ENCODE measurements around the gene HSD17B3. TPM values are rescaled to one million over a fixed set of nuclear protein-coding genes. Genes with fewer than 3 reads are reported as not detected.
"Not testable (repeated sequence)": the region's sequence is repeated elsewhere in the genome, so short reads cannot be mapped to it uniquely, and the experiment has no call there.

The HSD17B3 gene
- total RNA-seq, 1 donor = not detected

GRCh38 chr9:96309850-96310249, 7.9 kb upstream of the HSD17B3 start:
- no peak for DNase-seq (ENCODE audit: low read depth in 2 of 3, low spot score in 2 of 3)

GRCh38 chr9:96306958-96307357, 5.0 kb upstream of the HSD17B3 start:
- DNase-seq (ENCODE audit: low read depth in 2 of 3, low spot score in 2 of 3) = not testable (repeated sequence)

GRCh38 chr9:96305171-96305570, 3.2 kb upstream of the HSD17B3 start:
- DNase-seq (ENCODE audit: low read depth in 2 of 3, low spot score in 2 of 3) = no peak

GRCh38 chr9:96304230-96304629, 2.3 kb upstream of the HSD17B3 start:
- DNase-seq (ENCODE audit: low read depth in 2 of 3, low spot score in 2 of 3) = no peak

GRCh38 chr9:96299823-96300222, 2.2 kb downstream of the HSD17B3 start:
- no peak for DNase-seq (ENCODE audit: low read depth in 2 of 3, low spot score in 2 of 3)

GRCh38 chr9:96294159-96294545, 7.8 kb downstream of the HSD17B3 start:
- no peak for DNase-seq (ENCODE audit: low read depth in 2 of 3, low spot score in 2 of 3)

GRCh38 chr9:96293498-96294158, 8.3 kb downstream of the HSD17B3 start:
- DNase-seq (ENCODE audit: low read depth in 2 of 3, low spot score in 2 of 3) = no peak

- no peak for DNase-seq (ENCODE audit: low read depth in 2 of 3, low spot score in 2 of 3)
Observed at GRCh38 chr9:96289392-96289791, 12.6 kb downstream of the HSD17B3 start.

- no peak for DNase-seq (ENCODE audit: low read depth in 2 of 3, low spot score in 2 of 3)
Observed at GRCh38 chr9:96281641-96282040, 20.3 kb downstream of the HSD17B3 start.

- no peak for DNase-seq (ENCODE audit: low read depth in 2 of 3, low spot score in 2 of 3)
Observed at GRCh38 chr9:96279932-96280331, 22.0 kb downstream of the HSD17B3 start.

GRCh38 chr9:96274939-96275338, 27.0 kb downstream of the HSD17B3 start:
- DNase-seq (ENCODE audit: low read depth in 2 of 3, low spot score in 2 of 3) = no peak

GRCh38 chr9:96270236-96270744, 31.7 kb downstream of the HSD17B3 start:
- DNase-seq (ENCODE audit: low read depth in 2 of 3, low spot score in 2 of 3) = no peak

- DNase-seq (ENCODE audit: low read depth in 2 of 3, low spot score in 2 of 3) = no peak
Observed at GRCh38 chr9:96258967-96259366, 43.0 kb downstream of the HSD17B3 start.

- DNase-seq (ENCODE audit: low read depth in 2 of 3, low spot score in 2 of 3) = no peak
Observed at GRCh38 chr9:96256800-96257199, 45.2 kb downstream of the HSD17B3 start.

- no peak for DNase-seq (ENCODE audit: low read depth in 2 of 3, low spot score in 2 of 3)
Observed at GRCh38 chr9:96255698-96256097, 46.3 kb downstream of the HSD17B3 start.

- DNase-seq (ENCODE audit: low read depth in 2 of 3, low spot score in 2 of 3) = no peak
Observed at GRCh38 chr9:96253059-96253696, 48.8 kb downstream of the HSD17B3 start.

- DNase-seq (ENCODE audit: low read depth in 2 of 3, low spot score in 2 of 3) = no peak
Observed at GRCh38 chr9:96251451-96251850, 50.5 kb downstream of the HSD17B3 start.

GRCh38 chr9:96249746-96250145, 52.2 kb downstream of the HSD17B3 start:
- no peak for DNase-seq (ENCODE audit: low read depth in 2 of 3, low spot score in 2 of 3)

GRCh38 chr9:96246267-96246671, 55.7 kb downstream of the HSD17B3 start:
- DNase-seq (ENCODE audit: low read depth in 2 of 3, low spot score in 2 of 3) = no peak

GRCh38 chr9:96245399-96245798, 56.6 kb downstream of the HSD17B3 start:
- no peak for DNase-seq (ENCODE audit: low read depth in 2 of 3, low spot score in 2 of 3)

- DNase-seq (ENCODE audit: low read depth in 2 of 3, low spot score in 2 of 3) = no peak
Observed at GRCh38 chr9:96243778-96244177, 58.2 kb downstream of the HSD17B3 start.

- no peak for DNase-seq (ENCODE audit: low read depth in 2 of 3, low spot score in 2 of 3)
Observed at GRCh38 chr9:96242811-96243210, 59.2 kb downstream of the HSD17B3 start.
